GM21515 (cell line): ENCODE data around the gene RERE.
A peak's percentile ranks its signal among the peaks of the same experiment; 100 is the strongest.

ENCODE experiments used
- ATAC-seq: cut with Tn5 transposase; IDR thresholded peaks from one replicate; pipeline ENCODE4 v1.9.1; 2021; ENCODE audit not compliant: unreplicated experiment

RERE gene

DNA sequence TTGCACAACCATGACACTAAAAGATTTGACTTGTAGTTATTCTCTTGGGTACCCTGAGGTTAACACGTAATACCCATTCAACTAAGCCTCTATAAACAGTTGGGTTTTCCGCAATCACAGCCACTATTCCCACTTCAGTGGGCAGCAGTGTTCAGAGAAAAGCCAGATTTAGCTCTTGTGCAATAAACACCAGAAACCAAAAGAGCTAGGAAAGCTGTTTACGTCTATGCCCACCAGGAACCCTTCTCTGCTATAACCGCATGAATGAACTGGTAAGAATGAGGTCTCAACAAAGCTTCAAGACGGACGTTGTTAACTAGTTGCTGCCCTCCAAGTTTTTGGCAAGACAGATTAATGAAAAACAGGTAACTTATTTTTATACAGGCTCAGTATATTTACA is 398.3 kb downstream of the RERE start:
- ATAC-seq, result no peak

GRCh38 chr1:8418301-8418700 is 399.1 kb downstream of the RERE start:
- no peak for ATAC-seq

GRCh38 chr1:8417625-8418024 is 399.8 kb downstream of the RERE start:
- no peak for ATAC-seq

DNA sequence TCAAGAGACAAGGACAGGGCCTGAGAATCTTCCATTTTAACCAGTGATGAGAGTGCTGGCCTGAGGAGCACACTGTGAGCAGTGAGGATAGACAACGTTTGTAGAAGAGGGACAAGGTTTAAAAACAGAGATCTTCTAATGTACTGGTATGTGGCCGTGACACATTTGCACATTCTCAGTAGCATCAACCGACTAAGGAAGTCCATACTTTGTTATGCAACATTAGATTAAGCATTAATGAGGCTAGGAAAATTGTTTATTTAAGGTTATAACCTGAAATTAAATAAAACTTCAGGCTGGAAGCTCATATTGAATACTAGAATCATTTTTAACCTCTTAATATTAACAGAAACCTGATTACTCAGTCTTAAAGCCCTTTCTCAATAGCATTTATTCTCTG is 400.6 kb downstream of the RERE start:
- no peak for ATAC-seq

DNA sequence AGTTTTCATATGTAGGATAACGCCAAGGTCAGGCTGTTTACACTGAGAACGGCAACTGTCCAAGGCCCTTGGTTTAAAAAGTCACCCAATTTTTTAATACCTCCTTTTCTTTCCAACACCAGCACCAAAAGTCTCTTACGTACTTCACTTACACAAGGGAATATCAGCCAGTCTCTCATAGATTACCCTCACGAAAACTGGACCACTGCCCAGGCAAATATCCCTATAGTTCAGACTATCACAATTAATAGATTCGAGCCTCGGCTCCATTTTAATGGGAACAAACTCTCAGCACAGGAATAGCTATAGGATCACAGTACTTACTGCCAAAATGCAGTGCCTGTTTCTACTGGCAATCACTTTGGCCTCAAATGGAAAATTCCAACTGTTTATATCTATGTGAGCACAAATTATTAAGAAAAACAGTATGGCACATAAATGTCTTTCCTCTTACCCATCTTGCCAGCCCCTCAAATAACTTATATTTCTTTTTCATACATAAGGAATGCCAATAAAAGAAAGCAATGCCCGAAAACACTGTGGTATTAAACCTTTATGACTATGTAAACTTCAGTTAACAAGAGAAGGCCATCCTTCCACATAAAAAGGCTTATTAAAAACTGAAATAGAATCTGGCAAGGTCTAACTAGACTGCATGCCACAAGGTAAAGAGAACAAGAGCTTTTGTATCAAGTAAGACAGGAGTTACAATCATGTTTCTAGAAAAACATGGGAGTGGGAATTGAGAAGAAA is 401.7 kb downstream of the RERE start:
- ATAC-seq, result no peak

DNA sequence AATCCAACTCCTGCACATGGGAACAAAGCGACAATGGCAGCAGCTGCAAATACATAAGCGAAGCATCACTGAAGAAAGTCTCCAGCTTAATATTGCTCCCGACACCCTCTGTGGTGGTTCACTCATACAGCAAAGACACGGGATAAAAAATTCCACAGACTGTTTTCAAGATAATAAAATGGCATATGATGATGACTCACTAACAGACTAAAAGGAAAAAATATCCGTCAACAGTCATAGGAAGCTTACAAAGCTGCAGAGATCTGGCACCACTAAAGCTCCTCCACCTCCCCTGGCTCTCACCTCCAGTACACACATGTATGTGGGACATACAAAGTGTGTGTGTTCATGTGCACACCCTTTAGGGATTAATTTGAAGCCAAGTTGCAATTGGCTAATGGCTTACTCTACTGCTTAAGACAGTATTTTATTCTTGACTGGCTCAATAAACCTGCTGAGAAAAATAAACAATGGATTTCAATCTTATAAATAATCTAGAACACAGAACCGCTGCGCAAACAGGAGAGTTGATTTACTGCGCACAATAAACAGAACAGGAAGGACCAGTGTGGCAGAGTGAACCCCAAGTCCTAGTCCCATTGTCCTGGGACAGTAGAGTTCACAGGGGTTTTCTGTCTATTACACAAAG is 405.1 kb downstream of the RERE start:
- ATAC-seq, result no peak

- no peak for ATAC-seq
Observed at GRCh38 chr1:8411803-8412182, 405.6 kb downstream of the RERE start.

- no peak for ATAC-seq
Observed at GRCh38 chr1:8410791-8411190, 406.6 kb downstream of the RERE start.

DNA sequence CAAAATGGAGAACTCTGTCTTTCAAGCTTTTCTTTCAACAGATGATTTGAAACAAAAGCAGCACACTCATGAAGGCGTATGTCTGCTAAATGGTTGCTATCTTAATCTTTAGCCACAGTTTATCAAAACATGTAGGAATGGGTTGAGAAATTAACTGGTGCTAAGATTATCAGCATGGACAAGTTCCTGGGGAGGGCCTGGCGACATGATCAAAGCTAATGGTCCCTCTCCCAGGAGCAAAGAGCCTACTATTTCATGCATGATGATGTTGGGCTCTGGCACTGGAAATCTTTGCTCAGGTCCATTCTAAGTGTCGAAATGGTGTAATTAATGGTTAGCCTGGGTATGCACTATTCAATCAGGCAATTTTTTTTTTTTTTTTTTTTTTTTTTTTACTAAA is 407.8 kb downstream of the RERE start:
- ATAC-seq, result no peak

GRCh38 chr1:8409106-8409505 is 408.3 kb downstream of the RERE start:
- ATAC-seq, result no peak

DNA sequence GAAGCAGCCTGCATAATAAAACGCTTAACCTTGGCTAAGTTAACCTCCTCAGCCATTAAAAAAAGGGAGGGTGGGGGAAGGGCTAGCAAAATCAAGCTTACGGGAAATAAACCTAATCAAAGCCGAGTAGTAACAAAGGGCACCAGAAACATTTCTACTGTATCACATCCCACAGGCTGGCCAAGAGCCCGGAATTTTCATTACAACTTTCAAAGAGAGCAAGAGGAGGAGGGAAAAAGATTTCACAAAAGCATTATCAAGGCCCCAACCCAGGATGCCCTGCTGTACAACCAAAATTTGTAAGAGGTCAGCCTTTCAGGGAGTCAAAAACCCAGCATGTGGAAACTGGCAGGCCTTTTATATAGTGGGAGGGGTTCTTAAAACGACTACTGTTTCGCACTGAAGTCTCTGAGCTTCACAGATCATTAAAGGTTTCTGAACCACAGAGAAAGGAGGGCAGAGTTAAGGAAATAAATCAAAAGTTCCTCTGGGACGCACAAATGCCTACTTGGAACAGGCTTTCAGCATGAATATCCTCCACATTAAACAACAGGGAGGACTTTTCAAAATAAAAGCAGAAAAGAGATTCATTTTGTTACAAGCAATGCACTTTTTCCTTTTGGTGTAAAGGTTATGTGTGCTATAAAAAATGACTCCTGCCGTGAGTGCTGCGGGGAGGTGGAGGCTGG is 409.1 kb downstream of the RERE start:
- no peak for ATAC-seq

- ATAC-seq, result no peak
Observed at GRCh38 chr1:8407652-8408051, 409.8 kb downstream of the RERE start.

DNA sequence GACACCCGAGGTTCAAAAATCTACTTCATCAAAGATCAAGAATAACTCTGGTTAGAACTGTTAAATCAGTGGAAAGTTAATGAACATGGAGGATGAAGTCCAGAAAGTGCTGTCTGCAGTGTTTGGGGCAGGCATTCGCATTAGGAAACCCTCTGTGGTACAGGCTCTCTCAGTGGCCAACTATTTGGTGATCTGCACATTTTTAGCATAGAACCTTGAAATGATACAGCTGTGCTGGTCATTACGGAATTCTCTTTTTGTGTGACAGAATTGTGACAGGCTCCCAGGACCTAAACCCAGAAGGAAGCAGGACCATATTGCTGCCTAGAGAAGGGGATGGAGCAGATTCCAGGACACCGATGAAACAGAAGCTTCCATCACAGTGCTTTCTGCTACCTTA is 410.5 kb downstream of the RERE start:
- ATAC-seq, result no peak

GRCh38 chr1:8406011-8406410 is 411.4 kb downstream of the RERE start:
- no peak for ATAC-seq

DNA sequence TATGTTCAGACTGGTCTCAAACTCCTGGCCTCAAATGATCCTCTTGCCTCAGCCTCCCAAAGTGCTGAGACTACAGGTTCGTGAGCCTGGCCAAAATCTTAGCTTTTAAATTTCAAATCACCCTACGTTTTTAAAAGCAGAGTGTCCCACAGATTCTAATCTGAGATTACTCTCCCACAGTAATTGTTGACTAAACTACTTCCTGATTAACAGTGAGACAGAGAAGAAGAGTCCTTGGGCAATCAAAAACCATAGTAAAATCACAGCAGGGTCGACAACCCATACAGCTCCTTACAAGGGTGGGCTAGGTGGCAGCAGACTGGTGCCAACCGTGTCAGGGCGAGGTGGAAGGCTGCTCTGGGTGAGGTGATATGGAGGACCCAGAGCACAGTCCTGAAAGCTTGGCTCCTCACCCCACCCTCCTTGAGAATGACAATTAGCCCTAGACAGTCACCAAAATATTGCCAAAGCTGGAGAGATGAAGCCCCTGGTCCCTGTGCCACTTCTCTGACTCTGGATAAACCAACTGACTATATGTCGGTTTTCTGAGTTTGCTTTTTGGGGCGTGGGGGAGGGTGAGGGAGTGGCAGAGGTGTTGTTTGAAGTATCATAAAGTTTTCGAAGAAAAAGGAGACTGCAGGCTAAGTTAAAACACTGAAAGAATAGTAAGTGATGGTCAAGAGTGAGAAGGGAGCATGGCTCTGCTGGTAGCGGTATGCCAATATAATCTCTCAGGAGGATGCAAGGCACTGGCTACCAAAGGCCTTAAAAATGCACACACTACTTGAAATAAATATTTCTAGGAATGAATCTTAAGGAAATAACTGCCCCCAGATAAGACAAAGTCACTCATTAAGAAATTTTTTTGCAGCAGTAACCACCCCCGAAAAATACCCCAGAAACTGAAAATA is 412.7 kb downstream of the RERE start:
- ATAC-seq, result no peak

- ATAC-seq, result no peak
Observed at GRCh38 chr1:8402109-8402710, 415.2 kb downstream of the RERE start.

GRCh38 chr1:8398677-8399076 is 418.8 kb downstream of the RERE start:
- ATAC-seq, result no peak

GRCh38 chr1:8398086-8398485 is 419.4 kb downstream of the RERE start:
- no peak for ATAC-seq

- ATAC-seq, result peak; percentile 51
Observed at GRCh38 chr1:8397511-8397910, 419.9 kb downstream of the RERE start.

- ATAC-seq, result peak; percentile 37
Observed at GRCh38 chr1:8396786-8397406, 420.5 kb downstream of the RERE start.
